HEK293T (cell line): ENCODE data around the gene SIGLEC14.

Experiments used
- FOXA1 ChIP-seq: fragments of 450-650 bp; IDR thresholded peaks from 2 replicates; pipeline ENCODE4 v1.6.1; 2016; ENCODE audit warnings: mild to moderate bottlenecking
- FOXK2 ChIP-seq: fragments of 450-650 bp; IDR thresholded peaks from 2 replicates; pipeline ENCODE4 v1.6.1; 2016; ENCODE audit warnings: mild to moderate bottlenecking
- HDGF ChIP-seq: fragments of 450-650 bp; IDR thresholded peaks from 2 replicates; pipeline ENCODE4 v1.6.1; 2017; ENCODE audit warnings: antibody characterized with exemption, borderline replicate concordance

- TF ChIP-seq FOXA1 (no peak), HDGF (no peak), FOXK2 (no peak)
Measured at GRCh38 chr19:51639916-51640315, 6.7 kb downstream of the SIGLEC14 start.
